Calu3 (cell line): Measurements from ENCODE around the gene PANX1. TPM values are rescaled to one million over a fixed set of nuclear protein-coding genes. Genes with fewer than 3 reads are reported as not detected.

Experiments used
- BruUV-seq: library from RNA; stranded (reverse); fragments of 400-500 nt; replicated peaks from 2 replicates; lab custom pipeline; 2021; lab: Mats Ljungman, UMichigan
- CTCF ChIA-PET: fragments of 300-600 bp; sonication (Branson Sonifier 250); formaldehyde crosslinking; loops from one replicate; lab custom pipeline; 2022; ENCODE audit warnings: antibody characterized with exemption; lab: Charles Lee
- DNase-seq: peaks from one replicate; pipeline ENCODE4 v3.0.0; 2022
- H3K27ac Mint-ChIP-seq: one replicate; pipeline ENCODE4 v1.8.0; 2022; ENCODE audit warnings: mixed read lengths; ENCODE audit not compliant: unreplicated experiment
- H3K27me3 Mint-ChIP-seq: one replicate; pipeline ENCODE4 v1.8.0; 2022; ENCODE audit warnings: mixed read lengths; ENCODE audit not compliant: unreplicated experiment
- H3K36me3 Mint-ChIP-seq: one replicate; pipeline ENCODE4 v1.8.0; 2022; ENCODE audit warnings: mild to moderate bottlenecking, moderate library complexity, mixed read lengths; ENCODE audit not compliant: insufficient read depth, unreplicated experiment
- H3K4me1 Mint-ChIP-seq: one replicate; pipeline ENCODE4 v1.8.0; 2022; ENCODE audit warnings: mild to moderate bottlenecking, low read depth, mixed read lengths; ENCODE audit not compliant: unreplicated experiment
- H3K4me3 Mint-ChIP-seq: one replicate; pipeline ENCODE4 v1.8.0; 2022; ENCODE audit warnings: mild to moderate bottlenecking, low read depth, moderate library complexity, mixed read lengths; ENCODE audit not compliant: unreplicated experiment
- H3K9me3 Mint-ChIP-seq: one replicate; pipeline ENCODE4 v1.8.0; 2022; ENCODE audit warnings: low read depth, mixed read lengths; ENCODE audit not compliant: unreplicated experiment
- intact Hi-C: fragments of 100-400 bp; cut with micrococcal nuclease; formaldehyde crosslinking; loops from one replicate; pipeline ENCODE4 v1.10.0; 2022; ENCODE audit not compliant: unreplicated experiment
- total RNA-seq: library from RNA; stranded (reverse); gene quantifications from 2 replicates; pipeline ENCODE4 v1.2.3, GENCODE V29; 2022
- TF ChIP-seq, protein P1 (sequence below): fragments of 200-600 bp; IDR thresholded peaks from one replicate; pipeline ENCODE4 v1.8.0; 2022; ENCODE audit warnings: antibody characterized with exemption; ENCODE audit not compliant: unreplicated experiment

Gene PANX1
- total RNA-seq, 1 experiment from 2014 or later: 20.2 TPM

DNA sequence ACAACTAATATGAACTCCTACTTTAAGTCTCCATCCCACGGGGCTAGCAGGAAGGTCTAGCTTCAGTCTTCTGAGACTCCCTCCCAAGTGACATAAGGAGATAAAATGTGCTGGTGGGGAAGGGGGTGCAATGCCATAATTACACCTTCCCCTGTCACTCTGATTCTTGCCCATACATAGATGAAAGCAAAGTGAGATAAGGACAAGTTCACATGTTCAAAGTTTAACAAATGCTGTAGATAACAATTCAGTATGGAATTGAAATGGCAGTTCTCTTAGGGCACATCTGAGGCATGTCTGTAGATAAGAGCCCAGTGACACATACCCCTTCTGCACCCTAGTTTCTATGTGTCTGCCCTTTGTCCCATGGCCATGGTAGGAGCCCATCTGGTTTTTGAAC is 38.2 kb upstream of the PANX1 start:
- no TSS peak for BruUV-seq
- intact Hi-C loops: no loop called here
- no peaks in the 10 kb centered on the region for H3K4me1 Mint-ChIP-seq
- no peak overlapping the region for H3K27ac Mint-ChIP-seq
- DNase-seq: no peak
- H3K9me3 Mint-ChIP-seq: no peaks in the 10 kb centered on the region
- TF ChIP-seq, protein P1, sequence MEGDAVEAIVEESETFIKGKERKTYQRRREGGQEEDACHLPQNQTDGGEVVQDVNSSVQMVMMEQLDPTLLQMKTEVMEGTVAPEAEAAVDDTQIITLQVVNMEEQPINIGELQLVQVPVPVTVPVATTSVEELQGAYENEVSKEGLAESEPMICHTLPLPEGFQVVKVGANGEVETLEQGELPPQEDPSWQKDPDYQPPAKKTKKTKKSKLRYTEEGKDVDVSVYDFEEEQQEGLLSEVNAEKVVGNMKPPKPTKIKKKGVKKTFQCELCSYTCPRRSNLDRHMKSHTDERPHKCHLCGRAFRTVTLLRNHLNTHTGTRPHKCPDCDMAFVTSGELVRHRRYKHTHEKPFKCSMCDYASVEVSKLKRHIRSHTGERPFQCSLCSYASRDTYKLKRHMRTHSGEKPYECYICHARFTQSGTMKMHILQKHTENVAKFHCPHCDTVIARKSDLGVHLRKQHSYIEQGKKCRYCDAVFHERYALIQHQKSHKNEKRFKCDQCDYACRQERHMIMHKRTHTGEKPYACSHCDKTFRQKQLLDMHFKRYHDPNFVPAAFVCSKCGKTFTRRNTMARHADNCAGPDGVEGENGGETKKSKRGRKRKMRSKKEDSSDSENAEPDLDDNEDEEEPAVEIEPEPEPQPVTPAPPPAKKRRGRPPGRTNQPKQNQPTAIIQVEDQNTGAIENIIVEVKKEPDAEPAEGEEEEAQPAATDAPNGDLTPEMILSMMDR: no peak
- no peaks in the 10 kb centered on the region for H3K27me3 Mint-ChIP-seq
- CTCF ChIA-PET: no interaction called here
- no peak overlapping the region for H3K4me3 Mint-ChIP-seq
- H3K36me3 Mint-ChIP-seq: no peaks in the 10 kb centered on the region

DNA sequence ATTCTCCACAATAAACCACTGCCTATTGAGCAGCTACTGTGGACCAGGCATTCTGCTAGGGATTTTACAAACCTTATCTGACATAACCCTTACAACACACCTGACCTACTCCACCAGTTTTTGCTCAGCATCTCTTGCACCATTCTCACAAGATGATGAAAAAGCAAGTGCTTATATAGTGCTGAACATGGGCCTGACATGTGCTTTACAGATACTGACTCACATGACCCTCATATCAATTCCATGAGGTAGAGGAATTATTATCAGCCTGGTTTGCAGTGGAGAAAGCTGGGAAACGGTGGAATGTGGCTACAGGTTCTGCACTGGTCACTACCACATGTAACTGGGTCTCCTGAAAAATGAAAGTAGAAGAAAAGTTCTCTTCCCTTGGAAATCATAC is 37.5 kb upstream of the PANX1 start:
- no TSS peak for BruUV-seq
- Mint-ChIP-seq H3K36me3 (no peaks in the 10 kb centered on the region), H3K27me3 (no peaks in the 10 kb centered on the region), H3K27ac (no peak overlapping the region), H3K4me3 (no peak overlapping the region), H3K9me3 (no peaks in the 10 kb centered on the region), H3K4me1 (no peaks in the 10 kb centered on the region)
- TF ChIP-seq, protein P1: no peak
- no peak for DNase-seq
- intact Hi-C loops: no loop called here
- CTCF ChIA-PET: no interaction called here

DNA sequence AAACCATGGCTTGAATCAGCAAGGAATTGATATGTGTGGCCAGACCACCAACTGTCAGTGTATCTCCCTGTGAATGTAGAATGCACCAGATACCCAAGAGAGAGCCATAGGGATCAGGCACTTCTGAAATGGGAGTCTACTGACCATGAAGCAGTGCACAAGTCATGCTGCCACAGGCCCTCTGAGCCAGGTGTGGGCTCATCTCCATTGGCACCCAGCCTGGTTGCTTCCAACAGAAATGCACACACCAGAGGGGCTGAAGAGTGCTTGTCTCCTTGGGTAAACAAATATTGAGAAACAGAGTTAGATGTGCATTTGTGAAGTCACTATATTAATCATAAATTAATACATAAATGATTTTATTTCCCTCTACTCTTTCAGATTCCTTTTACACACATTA is 28.4 kb upstream of the PANX1 start:
- Mint-ChIP-seq H3K27me3 (no peaks in the 10 kb centered on the region), H3K4me1 (no peaks in the 10 kb centered on the region), H3K4me3 (no peak overlapping the region), H3K27ac (no peak overlapping the region), H3K36me3 (no peaks in the 10 kb centered on the region), H3K9me3 (peaks cover 12% of the 10 kb centered on the region)
- TF ChIP-seq, protein P1: no peak
- CTCF ChIA-PET: no interaction called here
- intact Hi-C loops: no loop called here
- BruUV-seq: no TSS peak
- no peak for DNase-seq

DNA sequence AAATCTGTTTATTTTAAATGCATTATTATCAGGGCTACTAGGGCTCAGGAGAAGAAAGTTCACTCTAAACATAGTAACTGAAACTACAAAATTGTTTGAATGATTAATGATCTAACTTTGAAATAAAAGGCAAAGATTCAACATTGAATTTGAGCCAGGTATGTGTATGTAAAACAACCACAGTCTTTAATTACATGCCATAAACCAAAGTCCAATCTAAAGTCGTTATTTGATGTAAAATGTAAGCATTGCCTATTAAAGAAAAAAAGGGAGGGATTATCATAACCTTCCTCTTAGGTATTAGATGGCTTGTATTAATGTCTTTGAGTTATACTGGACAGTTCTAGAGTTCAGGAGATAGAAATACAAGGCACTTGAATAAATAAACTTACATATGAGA is 25.2 kb upstream of the PANX1 start:
- Mint-ChIP-seq H3K4me1 (no peaks in the 10 kb centered on the region), H3K27ac (no peak overlapping the region), H3K36me3 (no peaks in the 10 kb centered on the region), H3K9me3 (peaks cover 6% of the 10 kb centered on the region), H3K27me3 (no peaks in the 10 kb centered on the region), H3K4me3 (no peak overlapping the region)
- TF ChIP-seq, protein P1: no peak
- intact Hi-C loops: no loop called here
- CTCF ChIA-PET: no interaction called here
- no peak for DNase-seq
- BruUV-seq: no TSS peak
